ENCODE measurements around the gene TOR1AIP2.
A peak's percentile ranks its signal among the peaks of the same experiment; 100 is the strongest.

TOR1AIP2 gene

DNA sequence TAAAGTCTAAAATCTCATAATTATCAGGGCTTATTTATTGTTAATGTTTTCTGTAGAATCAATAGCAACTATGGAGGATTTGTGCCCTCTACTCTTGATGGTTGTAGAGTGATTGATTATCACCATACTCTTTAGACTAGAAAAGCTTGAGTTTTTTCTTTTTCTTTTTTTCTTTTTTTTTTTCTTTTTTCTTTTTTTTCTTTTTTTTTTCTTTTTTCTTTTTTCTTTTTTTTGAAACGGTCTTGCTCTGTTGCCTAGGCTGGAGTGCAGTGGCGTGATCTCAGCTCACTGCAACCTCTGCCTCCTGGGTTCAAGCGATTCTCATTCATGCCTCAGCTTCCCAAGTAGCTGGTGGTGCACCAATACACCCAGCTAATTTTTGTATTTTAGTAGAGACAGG, 34.2 kb upstream of the TOR1AIP2 start:
- H3K9me3 ChIP-seq (ENCODE audit: control insufficient read depth, insufficient read depth, low read length), result no peaks in the 10 kb centered on the region
- H3K4me1 ChIP-seq (ENCODE audit: control insufficient read depth, insufficient read depth, low read length), result no peaks in the 10 kb centered on the region
- no peak overlapping the region for H3K27ac ChIP-seq (ENCODE audit: low read length)
- no CpG with 5 or more reads among the region's 3 CpGs for WGBS (ENCODE audit: insufficient coverage, insufficient read length)
- no peaks in the 10 kb centered on the region for H3K27me3 ChIP-seq (ENCODE audit: control insufficient read depth, insufficient read depth, low read length)
- DNase-seq (ENCODE audit: low read depth, low spot score), result no peak
- no peak overlapping the region for H3K4me3 ChIP-seq (ENCODE audit: low read length)
- H3K36me3 ChIP-seq (ENCODE audit: control insufficient read depth, insufficient read depth, low read length), result no peaks in the 10 kb centered on the region

- no peak for DNase-seq (ENCODE audit: low read depth, low spot score)
- Histone ChIP-seq H3K9me3 (ENCODE audit: control insufficient read depth, insufficient read depth, low read length) (no peaks in the 10 kb centered on the region), H3K27me3 (ENCODE audit: control insufficient read depth, insufficient read depth, low read length) (no peaks in the 10 kb centered on the region), H3K4me1 (ENCODE audit: control insufficient read depth, insufficient read depth, low read length) (no peaks in the 10 kb centered on the region), H3K36me3 (ENCODE audit: control insufficient read depth, insufficient read depth, low read length) (no peaks in the 10 kb centered on the region), H3K4me3 (ENCODE audit: low read length) (no peak overlapping the region), H3K27ac (ENCODE audit: low read length) (no peak overlapping the region)
- WGBS (ENCODE audit: insufficient coverage, insufficient read length), result no CpG with 5 or more reads among the region's 1 CpG
Observed at GRCh38 chr1:179910934-179911333, 33.3 kb upstream of the TOR1AIP2 start.

- Histone ChIP-seq H3K27ac (ENCODE audit: low read length) (no peak overlapping the region), H3K4me3 (ENCODE audit: low read length) (no peak overlapping the region), H3K27me3 (ENCODE audit: control insufficient read depth, insufficient read depth, low read length) (no peaks in the 10 kb centered on the region), H3K4me1 (ENCODE audit: control insufficient read depth, insufficient read depth, low read length) (no peaks in the 10 kb centered on the region), H3K9me3 (ENCODE audit: control insufficient read depth, insufficient read depth, low read length) (no peaks in the 10 kb centered on the region), H3K36me3 (ENCODE audit: control insufficient read depth, insufficient read depth, low read length) (no peaks in the 10 kb centered on the region; the same call in 1 of the 2 replicates)
- DNase-seq (ENCODE audit: low read depth, low spot score), result no peak
- WGBS (ENCODE audit: insufficient coverage, insufficient read length), result no CpG with 5 or more reads among the region's 4 CpGs
Observed at GRCh38 chr1:179889589-179889988, 12.0 kb upstream of the TOR1AIP2 start.

DNA sequence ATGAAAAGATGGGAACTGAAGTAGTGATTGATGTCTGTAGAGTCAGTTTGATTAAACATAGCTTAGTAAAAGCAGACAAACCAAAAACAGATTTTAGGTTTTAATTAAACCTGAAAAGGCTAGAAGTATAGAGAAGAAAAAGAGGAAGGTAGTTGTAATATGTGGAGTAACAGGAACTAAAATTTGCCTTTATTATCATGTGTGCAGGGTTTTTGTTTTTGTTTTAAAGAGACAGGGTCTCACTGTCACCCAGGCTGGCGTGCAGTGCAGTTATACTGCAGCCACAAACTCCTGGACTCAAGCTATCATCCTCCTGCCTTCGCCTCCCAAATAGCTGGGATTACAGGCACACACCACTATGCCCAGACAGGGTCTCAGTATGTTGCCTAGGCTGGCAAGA, 10.5 kb upstream of the TOR1AIP2 start:
- no peaks in the 10 kb centered on the region for H3K4me1 ChIP-seq (ENCODE audit: control insufficient read depth, insufficient read depth, low read length)
- H3K9me3 ChIP-seq (ENCODE audit: control insufficient read depth, insufficient read depth, low read length), result no peaks in the 10 kb centered on the region
- WGBS (ENCODE audit: insufficient coverage, insufficient read length), result no CpG with 5 or more reads among the region's 2 CpGs
- H3K27me3 ChIP-seq (ENCODE audit: control insufficient read depth, insufficient read depth, low read length), result no peaks in the 10 kb centered on the region; the same call in 1 of the 2 replicates
- H3K27ac ChIP-seq (ENCODE audit: low read length), result no peak overlapping the region
- DNase-seq (ENCODE audit: low read depth, low spot score), result no peak
- no peaks in the 10 kb centered on the region; the same call in 1 of the 2 replicates for H3K36me3 ChIP-seq (ENCODE audit: control insufficient read depth, insufficient read depth, low read length)
- H3K4me3 ChIP-seq (ENCODE audit: low read length), result no peak overlapping the region

GRCh38 chr1:179883745-179884138, 6.1 kb upstream of the TOR1AIP2 start:
- Histone ChIP-seq H3K27me3 (ENCODE audit: control insufficient read depth, insufficient read depth, low read length) (no peaks in the 10 kb centered on the region; the same call in 1 of the 2 replicates), H3K4me3 (ENCODE audit: low read length) (peak overlapping the region; percentile 78; the same call in 1 of the 2 replicates), H3K36me3 (ENCODE audit: control insufficient read depth, insufficient read depth, low read length) (no peaks in the 10 kb centered on the region), H3K27ac (ENCODE audit: low read length) (no peak overlapping the region), H3K4me1 (ENCODE audit: control insufficient read depth, insufficient read depth, low read length) (no peaks in the 10 kb centered on the region), H3K9me3 (ENCODE audit: control insufficient read depth, insufficient read depth, low read length) (no peaks in the 10 kb centered on the region)
- WGBS (ENCODE audit: insufficient coverage, insufficient read length), result no CpG with 5 or more reads among the region's 4 CpGs
- DNase-seq (ENCODE audit: low read depth, low spot score), result no peak

DNA sequence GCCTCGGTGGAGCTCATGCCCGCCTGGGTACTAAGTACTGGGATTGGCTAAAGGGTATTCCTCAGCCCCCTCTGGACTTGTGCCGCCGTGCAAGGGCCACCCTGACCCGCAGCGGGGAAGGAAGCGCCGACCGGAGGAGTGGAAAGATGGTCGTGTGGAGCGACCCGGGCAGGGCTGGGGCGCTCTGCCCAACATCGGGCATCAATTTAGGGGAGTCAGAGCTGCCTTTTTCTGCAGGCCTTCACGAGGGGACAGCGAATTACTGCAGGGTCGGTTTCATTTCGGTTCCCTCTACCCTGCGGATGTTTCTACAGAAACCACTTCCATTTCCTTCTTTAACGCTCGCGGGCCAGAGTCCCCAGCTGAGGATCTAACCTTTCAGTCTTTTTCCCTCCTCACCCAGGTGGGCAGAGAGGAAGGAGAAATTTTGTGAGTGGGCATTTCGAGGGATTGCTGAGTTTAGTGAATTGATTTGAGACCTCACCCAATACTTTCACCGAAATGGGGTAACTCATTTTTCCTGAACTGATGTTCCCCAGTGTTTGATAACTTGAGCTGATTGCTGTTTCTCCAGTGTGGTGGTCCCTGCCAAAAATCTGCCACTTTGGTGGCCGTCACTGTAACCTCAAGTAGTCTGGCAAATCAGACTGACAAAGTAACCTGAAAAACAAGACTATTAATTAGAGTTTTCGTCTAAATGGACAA, 5.6 kb upstream of the TOR1AIP2 start:
- Histone ChIP-seq H3K36me3 (ENCODE audit: control insufficient read depth, insufficient read depth, low read length) (no peaks in the 10 kb centered on the region), H3K27ac (ENCODE audit: low read length) (no peak overlapping the region), H3K4me1 (ENCODE audit: control insufficient read depth, insufficient read depth, low read length) (no peaks in the 10 kb centered on the region), H3K9me3 (ENCODE audit: control insufficient read depth, insufficient read depth, low read length) (no peaks in the 10 kb centered on the region), H3K27me3 (ENCODE audit: control insufficient read depth, insufficient read depth, low read length) (no peaks in the 10 kb centered on the region; the same call in 1 of the 2 replicates), H3K4me3 (ENCODE audit: low read length) (peak overlapping the region; percentile 78)
- WGBS (ENCODE audit: insufficient coverage, insufficient read length), result no CpG with 5 or more reads among the region's 26 CpGs
- DNase-seq (ENCODE audit: low read depth, low spot score), result no peak

GRCh38 chr1:179882253-179883039, 4.8 kb upstream of the TOR1AIP2 start, which contains the start of gene TOR1AIP1:
Gene TOR1AIP1, plus strand, starts transcription at chr1:179882285. Its CDS starts 218 bp downstream, at chr1:179882503.
- Histone ChIP-seq H3K36me3 (ENCODE audit: control insufficient read depth, insufficient read depth, low read length) (no peaks in the 10 kb centered on the region), H3K27ac (ENCODE audit: low read length) (peak within 1 kb of the TSS; percentile 34), H3K4me3 (ENCODE audit: low read length) (peak within 1 kb of the TSS; percentile 78), H3K27me3 (ENCODE audit: control insufficient read depth, insufficient read depth, low read length) (no peaks in the 10 kb centered on the region; the same call in 1 of the 2 replicates), H3K4me1 (ENCODE audit: control insufficient read depth, insufficient read depth, low read length) (no peaks in the 10 kb centered on the region), H3K9me3 (ENCODE audit: control insufficient read depth, insufficient read depth, low read length) (no peaks in the 10 kb centered on the region)
- DNase-seq (ENCODE audit: low read depth, low spot score), result peak; percentile 90
- no CpG with 5 or more reads among the region's 72 CpGs for WGBS (ENCODE audit: insufficient coverage, insufficient read length)

GRCh38 chr1:179881642-179882252, 4.1 kb upstream of the TOR1AIP2 start:
- Histone ChIP-seq H3K27ac (ENCODE audit: low read length) (peak overlapping the region; percentile 34), H3K9me3 (ENCODE audit: control insufficient read depth, insufficient read depth, low read length) (no peaks in the 10 kb centered on the region), H3K36me3 (ENCODE audit: control insufficient read depth, insufficient read depth, low read length) (no peaks in the 10 kb centered on the region), H3K4me1 (ENCODE audit: control insufficient read depth, insufficient read depth, low read length) (no peaks in the 10 kb centered on the region), H3K4me3 (ENCODE audit: low read length) (peak overlapping the region; percentile 63; the same call in 1 of the 2 replicates), H3K27me3 (ENCODE audit: control insufficient read depth, insufficient read depth, low read length) (no peaks in the 10 kb centered on the region; the same call in 1 of the 2 replicates)
- no CpG with 5 or more reads among the region's 22 CpGs for WGBS (ENCODE audit: insufficient coverage, insufficient read length)
- DNase-seq (ENCODE audit: low read depth, low spot score), result no peak

GRCh38 chr1:179879797-179880196, 2.2 kb upstream of the TOR1AIP2 start:
- Histone ChIP-seq H3K4me1 (ENCODE audit: control insufficient read depth, insufficient read depth, low read length) (no peaks in the 10 kb centered on the region), H3K27me3 (ENCODE audit: control insufficient read depth, insufficient read depth, low read length) (no peaks in the 10 kb centered on the region; the same call in 1 of the 2 replicates), H3K27ac (ENCODE audit: low read length) (no peak overlapping the region), H3K36me3 (ENCODE audit: control insufficient read depth, insufficient read depth, low read length) (no peaks in the 10 kb centered on the region), H3K9me3 (ENCODE audit: control insufficient read depth, insufficient read depth, low read length) (no peaks in the 10 kb centered on the region), H3K4me3 (ENCODE audit: low read length) (no peak overlapping the region)
- WGBS (ENCODE audit: insufficient coverage, insufficient read length), result no CpG with 5 or more reads among the region's 2 CpGs
- DNase-seq (ENCODE audit: low read depth, low spot score), result no peak

GRCh38 chr1:179876300-179876715, 1.3 kb downstream of the TOR1AIP2 start:
- Histone ChIP-seq H3K27ac (ENCODE audit: low read length) (no peak overlapping the region), H3K27me3 (ENCODE audit: control insufficient read depth, insufficient read depth, low read length) (no peaks in the 10 kb centered on the region), H3K4me1 (ENCODE audit: control insufficient read depth, insufficient read depth, low read length) (no peaks in the 10 kb centered on the region), H3K9me3 (ENCODE audit: control insufficient read depth, insufficient read depth, low read length) (no peaks in the 10 kb centered on the region), H3K4me3 (ENCODE audit: low read length) (no peak overlapping the region), H3K36me3 (ENCODE audit: control insufficient read depth, insufficient read depth, low read length) (no peaks in the 10 kb centered on the region)
- WGBS (ENCODE audit: insufficient coverage, insufficient read length), result no CpG with 5 or more reads among the region's 3 CpGs
- DNase-seq (ENCODE audit: low read depth, low spot score), result no peak

All from iPS DF 6.9 (cell line).